SKM-1 (cell line): ENCODE data around the gene HERC4.

Experiments
- DNase-seq: peaks from one replicate; lab custom pipeline; 2025; ENCODE audit not compliant: unreplicated experiment; lab: John Stamatoyannopoulos, UW

HERC4 gene

GRCh38 chr10:68074775-68075549, at the start of gene HERC4:
TSS of gene HERC4 (minus strand) at chr10:68075283. CDS start at chr10:68073108, 2,175 bp downstream.
- peak; percentile 81 for DNase-seq

- DNase-seq, result no peak
Observed at GRCh38 chr10:68124718-68125117, 49.6 kb upstream of the HERC4 start.

- no peak for DNase-seq
Observed at GRCh38 chr10:68121852-68122251, 46.8 kb upstream of the HERC4 start.

GRCh38 chr10:68121020-68121743, 46.1 kb upstream of the HERC4 start:
- no peak for DNase-seq

- DNase-seq, result no peak
Observed at GRCh38 chr10:68118657-68119056, 43.6 kb upstream of the HERC4 start.

GRCh38 chr10:68112837-68113236, 37.8 kb upstream of the HERC4 start:
- DNase-seq, result no peak

GRCh38 chr10:68111584-68111983, 36.5 kb upstream of the HERC4 start:
- no peak for DNase-seq

- DNase-seq, result no peak
Observed at GRCh38 chr10:68110027-68110426, 34.9 kb upstream of the HERC4 start.

- no peak for DNase-seq
Observed at GRCh38 chr10:68109331-68109730, 34.2 kb upstream of the HERC4 start, which contains the start of gene MYPN. TSS of gene MYPN (plus strand) at chr10:68109488. CDS start at chr10:68121439, 11,951 bp downstream.

GRCh38 chr10:68108653-68109052, 33.6 kb upstream of the HERC4 start:
- no peak for DNase-seq

- DNase-seq, result no peak
Observed at GRCh38 chr10:68108051-68108450, 33.0 kb upstream of the HERC4 start.

GRCh38 chr10:68107651-68108050, 32.6 kb upstream of the HERC4 start:
- no peak for DNase-seq

GRCh38 chr10:68106656-68107055, 31.6 kb upstream of the HERC4 start:
- no peak for DNase-seq

GRCh38 chr10:68105820-68106219, 30.7 kb upstream of the HERC4 start:
- no peak for DNase-seq

GRCh38 chr10:68103901-68104300, 28.8 kb upstream of the HERC4 start:
- DNase-seq, result no peak

GRCh38 chr10:68103261-68103878, 28.3 kb upstream of the HERC4 start:
- DNase-seq, result no peak

- DNase-seq, result no peak
Observed at GRCh38 chr10:68101066-68101465, 26.0 kb upstream of the HERC4 start.

- DNase-seq, result no peak
Observed at GRCh38 chr10:68099736-68100135, 24.7 kb upstream of the HERC4 start.

- DNase-seq, result no peak
Observed at GRCh38 chr10:68096913-68097516, 21.9 kb upstream of the HERC4 start.

GRCh38 chr10:68095153-68095552, 20.1 kb upstream of the HERC4 start:
- DNase-seq, result no peak

GRCh38 chr10:68092512-68092911, 17.4 kb upstream of the HERC4 start:
- DNase-seq, result no peak
